NCI-H2196 treated with DMSO at 0.1 percent for 48 hours (cell line): ENCODE data around the gene MOB2.
"Not testable (repeated sequence)": the region's sequence is repeated elsewhere in the genome, so short reads cannot be mapped to it uniquely, and the experiment has no call there.

ENCODE experiments used
- DNase-seq: peaks from one replicate; lab custom pipeline; 2025; ENCODE audit not compliant: unreplicated experiment; lab: John Stamatoyannopoulos, UW

Gene MOB2

GRCh38 chr11:1444823-1445422, 41.7 kb downstream of the MOB2 start:
- DNase-seq, result no peak

DNA sequence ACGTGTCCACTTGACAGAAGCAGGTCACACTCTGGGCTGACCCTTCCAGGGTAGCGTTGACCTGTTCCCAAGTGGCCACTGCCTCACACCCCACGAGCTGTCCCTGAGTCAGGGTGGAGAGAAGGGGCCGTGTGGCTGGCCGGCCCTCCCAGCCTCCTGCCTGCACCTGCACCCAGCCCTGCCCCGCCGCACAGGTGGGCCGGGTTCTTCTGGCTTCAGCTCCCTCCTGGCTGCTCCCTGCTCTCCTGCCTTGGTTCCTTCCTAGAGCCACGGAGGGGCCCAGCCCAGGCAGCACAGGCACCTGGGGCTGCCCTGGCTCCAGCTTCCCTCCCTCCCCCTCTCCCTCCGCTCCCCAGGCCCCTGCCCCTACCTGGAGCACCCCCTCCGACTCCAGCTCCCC, 42.3 kb downstream of the MOB2 start:
- DNase-seq, result no peak

DNA sequence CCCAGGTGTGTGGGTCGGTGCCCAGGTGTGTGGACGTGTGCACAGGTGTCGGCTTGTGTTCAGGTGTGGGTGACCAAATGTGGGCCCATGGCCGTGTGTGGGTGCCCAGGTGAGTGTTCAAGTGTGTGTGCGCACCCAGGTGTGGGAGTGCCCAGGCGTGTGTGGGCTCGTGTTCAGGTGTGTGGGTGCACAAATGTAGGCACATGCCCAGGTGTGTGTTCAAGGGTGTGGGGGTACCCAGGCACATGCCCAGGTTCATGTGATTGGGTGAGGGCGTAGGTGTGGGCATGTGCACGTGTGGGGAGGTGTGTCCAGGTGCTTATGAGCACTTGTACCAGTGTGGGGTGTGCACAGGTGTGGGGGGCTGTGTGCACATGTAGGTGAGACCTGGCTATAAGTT, 42.8 kb downstream of the MOB2 start:
- no peak for DNase-seq

GRCh38 chr11:1442807-1443366, 43.7 kb downstream of the MOB2 start:
- DNase-seq, result no peak

DNA sequence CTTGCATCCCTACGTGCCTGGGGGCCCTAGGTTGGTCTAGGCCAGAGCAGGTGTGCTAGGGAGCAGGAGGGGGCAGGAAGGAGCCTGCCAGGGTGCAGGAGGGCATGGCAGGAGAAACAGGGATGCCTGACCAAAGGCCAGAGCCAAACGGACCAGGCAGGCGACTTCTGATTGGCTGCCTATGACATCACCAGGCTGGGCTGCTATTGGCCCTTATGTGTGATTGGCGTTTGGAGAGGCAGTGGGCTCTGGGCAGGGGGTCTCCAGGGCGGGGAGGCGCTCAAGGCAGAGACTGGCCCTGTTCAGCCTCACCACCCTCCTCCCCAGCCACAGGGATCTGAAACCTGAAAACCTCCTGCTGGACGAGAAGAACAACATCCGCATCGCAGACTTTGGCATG, 44.4 kb downstream of the MOB2 start:
- no peak for DNase-seq

GRCh38 chr11:1440496-1440895, 46.1 kb downstream of the MOB2 start:
- DNase-seq, result no peak

DNA sequence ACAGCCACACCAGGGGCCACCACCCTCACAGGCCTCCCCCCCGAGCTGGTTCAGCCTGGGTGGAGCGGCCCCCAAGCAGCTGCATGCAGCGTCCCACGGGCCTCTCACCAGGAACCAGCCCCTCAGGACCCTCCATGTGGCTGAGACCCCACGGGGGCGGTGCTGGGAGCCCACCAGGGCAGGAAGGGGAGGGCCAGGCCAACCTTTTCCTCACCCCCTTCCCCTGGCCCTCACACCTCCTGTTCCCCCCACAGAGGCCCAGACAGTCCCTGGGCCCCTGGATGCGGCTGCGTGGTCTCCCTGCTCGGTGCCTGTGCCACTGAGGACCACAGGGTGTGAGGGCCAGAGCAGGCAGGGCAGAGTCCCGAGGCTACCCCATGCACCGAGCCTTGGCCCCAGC, 46.5 kb downstream of the MOB2 start:
- DNase-seq, result no peak

DNA sequence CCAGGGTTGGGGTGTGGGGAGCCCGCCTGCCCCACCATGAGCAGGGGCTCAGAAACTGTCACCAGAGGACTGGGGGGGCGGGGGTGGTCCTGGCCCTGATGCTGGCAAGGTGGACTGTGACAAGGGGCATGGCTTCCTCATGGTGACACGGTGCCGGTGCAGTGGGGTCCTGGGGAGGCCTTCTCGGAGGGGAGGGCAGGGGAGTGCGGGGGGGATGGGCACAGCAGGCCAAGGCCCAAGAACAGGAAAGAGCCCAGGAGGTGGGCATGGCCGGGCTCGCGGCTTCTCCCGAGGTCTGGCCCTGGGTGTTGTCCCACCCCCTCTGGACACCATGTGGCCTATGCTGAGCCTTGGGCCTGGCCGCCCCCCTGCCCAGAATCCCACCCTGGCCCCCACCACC, 47.2 kb downstream of the MOB2 start:
- DNase-seq, result no peak

GRCh38 chr11:1438967-1439330, 47.6 kb downstream of the MOB2 start:
- no peak for DNase-seq

GRCh38 chr11:1438261-1438966, 48.2 kb downstream of the MOB2 start:
- no peak for DNase-seq

GRCh38 chr11:1437500-1437899, 49.1 kb downstream of the MOB2 start:
- DNase-seq, result no peak

DNA sequence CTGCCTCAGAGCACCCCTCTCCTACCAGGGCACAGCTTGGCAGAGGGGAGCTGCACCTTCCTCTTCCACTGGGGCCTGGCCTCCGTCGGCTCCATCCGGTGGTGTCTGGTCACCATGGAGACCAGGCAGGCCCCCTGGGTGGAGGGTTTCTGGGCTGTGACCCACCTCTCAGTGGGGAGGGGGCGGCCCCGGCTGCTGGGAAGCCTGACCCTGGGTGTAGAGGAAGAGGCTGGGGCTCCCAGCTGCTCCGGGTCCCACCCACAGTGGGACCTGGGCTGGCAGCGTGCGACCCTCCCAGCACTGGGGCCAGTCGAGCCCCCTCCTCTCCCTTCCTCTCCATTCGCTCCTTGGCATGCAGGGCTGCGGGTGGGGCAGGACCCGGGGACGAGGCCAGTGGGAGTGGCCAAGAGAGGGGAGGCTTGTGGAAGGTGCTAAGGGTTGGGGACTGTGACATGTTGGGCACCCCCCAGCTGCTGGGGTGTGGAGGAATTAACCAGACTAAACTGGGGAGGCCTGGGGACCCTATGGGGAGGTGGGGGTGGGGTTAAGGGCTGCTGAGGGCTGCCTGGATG, 50.0 kb downstream of the MOB2 start:
- no peak for DNase-seq

DNA sequence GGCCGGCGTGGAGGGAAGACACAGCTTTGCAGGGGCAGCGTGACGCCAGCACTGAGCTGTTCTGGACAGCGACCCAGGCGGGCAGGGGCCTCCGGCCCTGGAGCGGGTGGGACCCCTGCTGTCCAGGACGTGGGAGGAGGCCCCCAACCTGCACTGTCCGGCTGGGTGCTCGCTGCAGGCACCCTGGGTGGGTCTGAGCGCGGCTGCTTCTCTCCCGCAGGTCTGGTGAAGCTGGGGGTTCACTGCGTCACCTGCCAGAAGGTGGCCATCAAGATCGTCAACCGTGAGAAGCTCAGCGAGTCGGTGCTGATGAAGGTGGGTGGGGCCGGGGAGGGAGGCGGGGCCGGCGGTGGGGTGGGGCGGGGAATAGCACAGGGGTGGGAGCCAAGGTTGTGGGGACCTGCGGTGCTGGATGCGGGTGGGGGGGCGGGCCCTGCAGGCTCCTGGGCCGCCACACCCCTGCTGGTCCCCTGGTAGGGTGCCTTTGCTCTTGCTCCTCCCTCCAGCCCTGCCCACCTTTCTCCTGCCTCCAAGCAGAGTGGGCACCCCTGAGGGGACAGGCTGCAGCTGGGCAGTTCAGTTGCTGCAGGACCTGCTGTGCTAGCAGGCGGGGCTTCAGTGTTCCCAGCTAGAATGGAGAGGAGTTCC, 50.6 kb downstream of the MOB2 start:
- DNase-seq, result no peak

DNA sequence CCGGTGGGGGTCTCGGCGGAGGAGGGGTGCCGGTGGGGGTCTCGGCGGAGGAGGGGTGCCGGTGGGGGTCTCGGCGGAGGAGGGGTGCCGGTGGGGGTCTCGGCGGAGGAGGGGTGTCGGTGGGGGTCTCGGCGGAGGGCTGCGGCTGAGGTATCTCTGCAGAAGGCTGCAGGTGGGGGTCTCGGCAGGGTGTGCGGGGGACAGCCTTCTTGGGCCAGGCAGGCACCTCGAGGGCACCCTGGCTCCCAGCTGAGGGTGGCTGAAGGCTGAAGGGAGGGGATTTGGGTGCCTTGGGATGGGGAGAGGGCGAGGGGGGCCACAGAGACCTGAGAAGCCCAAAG, 51.1 kb downstream of the MOB2 start:
- not testable (repeated sequence) for DNase-seq

DNA sequence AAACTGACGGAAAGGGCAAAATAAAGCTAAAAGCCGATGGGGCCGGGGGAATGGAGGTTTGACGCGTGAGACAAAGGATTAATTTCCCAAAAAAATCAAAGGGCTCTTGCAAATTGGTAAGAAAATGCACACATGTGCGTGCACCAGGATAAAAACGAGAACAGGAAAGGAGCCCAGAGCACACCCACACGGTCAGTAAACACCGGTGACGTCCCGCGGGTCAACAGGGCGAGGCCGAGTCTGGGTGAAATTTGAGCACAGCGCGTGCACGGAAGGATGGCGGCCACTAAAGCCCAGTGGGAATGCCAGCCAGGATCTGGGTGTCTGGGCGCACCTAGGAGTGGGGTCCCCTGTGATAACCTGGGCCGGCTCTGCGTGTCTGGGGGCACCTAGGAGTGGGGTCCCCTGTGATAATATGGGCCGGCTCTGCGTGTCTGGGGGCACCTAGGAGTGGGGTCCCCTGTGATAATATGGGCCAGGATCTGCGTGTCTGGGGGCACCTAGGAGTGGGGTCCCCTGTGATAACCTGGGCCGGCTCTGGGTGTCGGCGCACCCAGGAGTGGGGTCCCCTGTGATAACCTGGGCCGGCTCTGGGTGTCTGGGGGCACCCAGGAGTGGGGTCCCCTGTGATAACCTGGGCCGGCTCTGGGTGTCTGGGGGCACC, 52.5 kb downstream of the MOB2 start:
- no peak for DNase-seq

DNA sequence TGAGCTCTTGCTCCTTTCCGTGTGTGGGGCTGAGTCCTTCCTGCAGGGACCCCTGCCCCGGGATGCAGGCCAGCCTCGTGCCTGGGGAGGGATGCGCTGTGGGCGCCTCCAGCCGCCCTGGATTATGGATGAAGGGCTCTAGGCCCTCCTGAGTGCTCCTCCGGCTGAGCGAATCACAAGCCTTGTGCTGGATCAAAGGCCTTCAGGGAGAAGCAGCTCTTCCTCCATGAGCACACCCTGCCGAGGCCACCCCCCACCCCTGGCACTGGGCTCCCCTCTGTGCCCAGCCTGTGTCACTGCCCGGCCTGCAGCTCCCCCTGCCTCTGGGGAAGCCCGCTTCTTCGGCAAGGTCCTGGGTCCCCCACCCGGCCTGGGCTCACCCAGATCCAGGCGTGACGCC, 53.0 kb downstream of the MOB2 start:
- no peak for DNase-seq

DNA sequence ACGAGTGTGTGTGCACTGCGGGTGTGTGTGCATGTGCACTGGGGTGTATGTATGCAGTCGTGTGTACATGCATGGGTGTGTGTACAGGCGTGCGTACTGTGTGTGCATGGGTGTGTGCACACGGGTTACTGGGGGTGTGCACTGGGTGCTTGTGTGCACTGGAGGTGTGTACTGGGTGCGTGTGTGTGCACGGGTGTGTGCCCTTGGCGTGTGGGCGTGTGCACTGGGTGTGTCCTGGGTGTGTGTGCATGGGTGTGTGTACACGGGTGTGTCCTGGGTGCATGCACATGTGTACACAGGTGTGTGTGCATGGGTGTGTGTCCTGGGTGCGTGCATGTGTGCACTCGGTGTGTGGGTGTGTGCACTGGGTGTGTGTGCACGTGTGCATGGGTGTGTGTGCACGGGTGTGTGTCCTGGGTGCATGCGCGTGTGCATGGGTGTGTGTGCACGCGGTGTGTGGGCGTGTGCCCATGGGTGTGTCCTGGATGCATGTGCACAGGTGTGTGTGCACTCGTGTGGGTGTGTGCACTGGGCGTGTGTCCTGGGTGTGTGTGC, 57.7 kb downstream of the MOB2 start:
- DNase-seq, result no peak

GRCh38 chr11:1425439-1425838, 61.1 kb downstream of the MOB2 start:
- DNase-seq, result no peak

GRCh38 chr11:1425006-1425405, 61.6 kb downstream of the MOB2 start:
- DNase-seq, result no peak

DNA sequence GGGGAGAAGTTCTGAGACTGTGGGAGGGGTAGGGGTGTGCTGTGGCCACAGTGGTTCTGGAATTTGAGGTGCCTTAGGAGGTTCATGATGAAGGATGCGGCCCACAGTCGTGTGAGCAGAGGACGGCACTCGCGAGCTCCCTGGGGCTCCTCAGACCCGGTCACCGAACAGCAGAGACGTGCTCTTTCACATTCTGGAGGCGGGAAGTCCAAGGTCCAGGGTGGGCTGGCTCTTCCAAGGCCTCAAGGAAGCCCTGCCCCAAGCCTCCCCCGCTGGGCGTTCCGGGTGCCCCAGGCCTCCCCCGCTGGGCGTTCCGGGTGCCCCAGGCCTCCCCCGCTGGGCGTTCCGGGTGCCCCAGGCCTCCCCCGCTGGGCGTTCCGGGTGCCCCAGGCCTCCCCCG, 63.2 kb downstream of the MOB2 start:
- not testable (repeated sequence) for DNase-seq

DNA sequence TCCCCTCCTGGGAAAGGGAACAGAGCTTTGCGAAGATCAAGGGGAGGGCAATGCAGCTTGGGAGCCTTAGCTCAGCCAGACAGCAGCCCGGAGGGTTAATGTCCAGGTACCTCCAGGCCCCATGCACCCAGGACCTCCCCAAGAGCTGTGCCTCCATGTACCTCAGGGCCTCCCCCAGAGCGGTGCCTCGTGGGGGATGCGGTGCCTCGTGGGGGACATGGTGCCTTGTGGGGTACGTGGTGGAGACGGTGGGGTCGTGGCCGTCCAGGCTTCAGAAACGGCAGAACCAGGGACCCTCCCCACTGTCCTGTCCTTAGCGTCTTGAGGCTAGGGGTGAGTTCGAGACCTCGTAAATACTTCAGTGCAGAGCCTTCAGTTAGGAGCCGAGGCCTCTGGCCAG, 63.6 kb downstream of the MOB2 start:
- DNase-seq, result no peak
